Neural cell (in vitro differentiated cells): ENCODE measurements around the gene CCDC87.

ENCODE experiments used
- CTCF ChIP-seq: fragments of 450-650 bp; IDR thresholded peaks from 2 replicates; pipeline ENCODE4 v1.5.1; 2014; ENCODE audit warnings: antibody characterized with exemption, mild to moderate bottlenecking, moderate library complexity; ENCODE audit not compliant: poor library complexity, severe bottlenecking
- EZH2 ChIP-seq: fragments of 200-600, 300-800 bp; shearing (Covaris generic), sonication (generic); IDR thresholded peaks from 2 replicates; pipeline ENCODE4 v1.6.1; 2014; ENCODE audit warnings: antibody characterized with exemption, low read length, borderline replicate concordance, mild to moderate bottlenecking; ENCODE audit not compliant: insufficient read depth, poor library complexity, severe bottlenecking
- POLR2AphosphoS5 ChIP-seq: IDR thresholded peaks from 2 replicates; pipeline ENCODE4 v1.6.1; 2012
- RAD21 ChIP-seq: fragments of 450-650 bp; conservative IDR thresholded peaks from 2 replicates; pipeline ENCODE4 v1.6.1; 2014; ENCODE audit warnings: antibody characterized with exemption, mild to moderate bottlenecking, moderate library complexity

GRCh38 chr11:66614073-66614472 is 21.2 kb upstream of the CCDC87 start:
- TF ChIP-seq POLR2AphosphoS5 = no peak
- no peak for TF ChIP-seq EZH2
- no peak for TF ChIP-seq CTCF
- no peak for TF ChIP-seq RAD21
